ENCODE measurements around the gene MAPK8. TPM values are rescaled to one million over a fixed set of nuclear protein-coding genes. Genes with fewer than 3 reads are reported as not detected.
A peak's percentile ranks its signal among the peaks of the same experiment; 100 is the strongest.

Gene MAPK8
- polyA plus RNA-seq, 1 of the 3 experiments (the other 2 are of a cell fraction) = 26.4 TPM

DNA sequence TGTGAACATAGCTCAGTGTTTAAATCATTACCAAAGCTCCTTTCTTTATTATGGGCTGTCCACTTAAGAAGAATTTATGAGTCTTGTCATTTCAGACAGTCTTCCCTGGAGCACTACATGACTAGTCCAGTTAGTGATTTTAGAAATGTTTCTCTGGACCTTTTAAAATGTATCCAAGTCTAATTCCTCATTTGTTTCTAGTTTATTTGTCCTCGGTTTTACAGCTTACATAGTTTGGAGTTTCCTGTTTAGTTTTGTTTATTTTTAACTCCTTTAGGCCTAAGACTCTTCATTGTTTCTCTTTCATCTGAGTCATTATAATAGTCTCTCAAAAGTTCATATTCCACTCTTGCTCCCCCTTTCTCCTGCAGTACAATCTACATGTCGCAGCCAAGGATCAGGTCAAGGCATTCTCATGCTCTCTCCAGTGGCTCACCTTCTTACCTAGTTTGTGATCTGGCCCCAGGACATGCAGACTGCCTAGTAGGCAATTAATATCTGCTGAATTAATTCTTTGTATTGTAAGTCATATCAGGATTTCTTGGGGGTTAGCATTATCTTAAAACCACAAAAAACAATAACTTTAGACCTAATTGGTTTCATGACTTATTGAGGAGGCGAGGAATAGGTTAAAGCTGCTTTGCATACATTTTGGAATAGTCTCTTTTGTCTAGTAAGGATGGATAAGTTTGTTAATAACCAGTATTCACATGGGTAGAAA, 93.8 kb downstream of the MAPK8 start:
- H3K27ac ChIP-seq (ENCODE audit: low read depth in 2 of 2, low read length in 1 of 2) = peak overlapping the region in 1 of 2 experiments; percentile 57; a peak in 2 of 4 replicates
- WGBS (ENCODE audit: low lambda C conversion rate) = 73% methylated on average over 3 of the region's 3 CpGs
- POLR2A ChIA-PET = no interaction called here

DNA sequence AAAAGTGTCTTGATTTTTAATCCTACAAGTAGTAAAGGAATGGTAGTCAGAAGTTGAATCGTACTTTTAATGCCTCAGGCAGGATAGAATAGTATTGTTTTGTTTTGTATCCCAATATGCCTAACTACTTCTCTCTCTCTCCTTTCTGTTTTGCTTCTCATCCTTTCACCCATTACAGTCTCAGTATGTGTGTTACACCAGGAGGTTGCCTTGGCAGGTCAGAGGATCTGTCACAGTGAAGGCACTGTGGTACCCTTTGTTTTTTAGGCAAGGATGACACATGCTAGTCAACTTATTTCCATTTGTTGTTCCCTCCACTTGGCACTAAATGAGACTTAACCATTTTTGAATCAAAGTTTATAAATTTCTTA, 94.4 kb downstream of the MAPK8 start:
- Histone ChIP-seq H3K4me3 (ENCODE audit: low read depth in 2 of 2, low read length in 1 of 2) (no peak overlapping the region), H3K9ac (no peak overlapping the region), H3K36me3 (replicated peaks in 1 of 2; ENCODE audit: control insufficient read depth in 1 of 2, insufficient read depth in 2 of 2, low read length in 1 of 2) (peaks cover 5 to 8% of the 10 kb centered on the region in 2 experiments), H3K4me2 (no peak overlapping the region), H3K79me2 (ENCODE audit: insufficient read depth) (peaks cover 75% of the 10 kb centered on the region), H4K20me1 (ENCODE audit: insufficient read depth) (0 out of 2 replicates have a peak, but pooled peaks cover 7% of the 10 kb centered on the region), H3K4me1 (ENCODE audit: control insufficient read depth in 1 of 2, insufficient read depth in 2 of 2, low read depth in 1 of 2, low read length in 1 of 2) (peaks cover 9% of the 10 kb centered on the region in 2 experiments), H3K27ac (ENCODE audit: low read depth in 2 of 2, low read length in 1 of 2) (peak overlapping the region in 1 of 2 experiments; percentile 57; a peak in 2 of 4 replicates), H3K9me2 (no peaks in the 10 kb centered on the region), H3K9me3 (no peaks in the 10 kb centered on the region), H3K27me3 (ENCODE audit: insufficient read depth) (no peaks in the 10 kb centered on the region), H2AFZ (ENCODE audit: low read depth) (no peak overlapping the region), H3F3A (replicated peaks; ENCODE audit: insufficient read depth) (peaks cover 5% of the 10 kb centered on the region)
- CTCF ChIA-PET = no interaction called here
- DNase-seq = no peak
- WGBS (ENCODE audit: low lambda C conversion rate) = 94% methylated on average over 1 of the region's 1 CpG
- POLR2A ChIA-PET = no interaction called here
- TF ChIP-seq, protein P1, sequence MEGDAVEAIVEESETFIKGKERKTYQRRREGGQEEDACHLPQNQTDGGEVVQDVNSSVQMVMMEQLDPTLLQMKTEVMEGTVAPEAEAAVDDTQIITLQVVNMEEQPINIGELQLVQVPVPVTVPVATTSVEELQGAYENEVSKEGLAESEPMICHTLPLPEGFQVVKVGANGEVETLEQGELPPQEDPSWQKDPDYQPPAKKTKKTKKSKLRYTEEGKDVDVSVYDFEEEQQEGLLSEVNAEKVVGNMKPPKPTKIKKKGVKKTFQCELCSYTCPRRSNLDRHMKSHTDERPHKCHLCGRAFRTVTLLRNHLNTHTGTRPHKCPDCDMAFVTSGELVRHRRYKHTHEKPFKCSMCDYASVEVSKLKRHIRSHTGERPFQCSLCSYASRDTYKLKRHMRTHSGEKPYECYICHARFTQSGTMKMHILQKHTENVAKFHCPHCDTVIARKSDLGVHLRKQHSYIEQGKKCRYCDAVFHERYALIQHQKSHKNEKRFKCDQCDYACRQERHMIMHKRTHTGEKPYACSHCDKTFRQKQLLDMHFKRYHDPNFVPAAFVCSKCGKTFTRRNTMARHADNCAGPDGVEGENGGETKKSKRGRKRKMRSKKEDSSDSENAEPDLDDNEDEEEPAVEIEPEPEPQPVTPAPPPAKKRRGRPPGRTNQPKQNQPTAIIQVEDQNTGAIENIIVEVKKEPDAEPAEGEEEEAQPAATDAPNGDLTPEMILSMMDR (IDR thresholded peaks at IDR 0.05) = no peak
- no peak for TF ChIP-seq FOXJ3 (CRISPR knock-in tag; IDR thresholded peaks at IDR 0.05)
- TF ChIP-seq ELF1 (IDR thresholded peaks at IDR 0.05) = no peak
- no peak for TF ChIP-seq TCF12 (IDR thresholded peaks at IDR 0.05)
- no peak for TF ChIP-seq EP300 (IDR thresholded peaks at IDR 0.05; ENCODE audit: borderline replicate concordance in 1 of 2, low read depth in 1 of 2, low read length in 1 of 2)
- TF ChIP-seq TAF1 (IDR thresholded peaks at IDR 0.05; ENCODE audit: borderline replicate concordance, low read depth, low read length) = no peak
- TF ChIP-seq POLR2AphosphoS5 (IDR thresholded peaks at IDR 0.05; ENCODE audit: low read depth, low read length) = no peak
- no peak for TF ChIP-seq SIN3A (IDR thresholded peaks at IDR 0.05; ENCODE audit: borderline replicate concordance, low read depth, low read length)

More for the DNA sequence above, 93.8 kb downstream of the MAPK8 start:
- Histone ChIP-seq H2AFZ (ENCODE audit: low read depth) (no peak overlapping the region), H3K4me1 (ENCODE audit: control insufficient read depth in 1 of 2, insufficient read depth in 2 of 2, low read depth in 1 of 2, low read length in 1 of 2) (peaks cover 9% of the 10 kb centered on the region in 2 experiments), H3K9me2 (no peaks in the 10 kb centered on the region), H3K36me3 (replicated peaks in 1 of 2; ENCODE audit: control insufficient read depth in 1 of 2, insufficient read depth in 2 of 2, low read length in 1 of 2) (peaks cover 2 to 5% of the 10 kb centered on the region in 2 experiments), H3K79me2 (ENCODE audit: insufficient read depth) (peaks cover 76% of the 10 kb centered on the region), H3K4me2 (peak overlapping the region; percentile 17; the same call in 1 of the 2 replicates), H3K9ac (no peak overlapping the region), H3F3A (replicated peaks; ENCODE audit: insufficient read depth) (peaks cover 5% of the 10 kb centered on the region), H3K4me3 (ENCODE audit: low read depth in 2 of 2, low read length in 1 of 2) (no peak overlapping the region), H3K27me3 (ENCODE audit: insufficient read depth) (no peaks in the 10 kb centered on the region), H4K20me1 (ENCODE audit: insufficient read depth) (0 out of 2 replicates have a peak, but pooled peaks cover 7% of the 10 kb centered on the region), H3K9me3 (no peaks in the 10 kb centered on the region)
- no peak for DNase-seq
- CTCF ChIA-PET = no interaction called here
- TF ChIP-seq, protein P2, sequence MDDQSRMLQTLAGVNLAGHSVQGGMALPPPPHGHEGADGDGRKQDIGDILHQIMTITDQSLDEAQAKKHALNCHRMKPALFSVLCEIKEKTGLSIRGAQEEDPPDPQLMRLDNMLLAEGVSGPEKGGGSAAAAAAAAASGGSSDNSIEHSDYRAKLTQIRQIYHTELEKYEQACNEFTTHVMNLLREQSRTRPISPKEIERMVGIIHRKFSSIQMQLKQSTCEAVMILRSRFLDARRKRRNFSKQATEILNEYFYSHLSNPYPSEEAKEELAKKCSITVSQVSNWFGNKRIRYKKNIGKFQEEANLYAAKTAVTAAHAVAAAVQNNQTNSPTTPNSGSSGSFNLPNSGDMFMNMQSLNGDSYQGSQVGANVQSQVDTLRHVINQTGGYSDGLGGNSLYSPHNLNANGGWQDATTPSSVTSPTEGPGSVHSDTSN (IDR thresholded peaks at IDR 0.05) = peak; percentile 71
- TF ChIP-seq JUND (IDR thresholded peaks at IDR 0.05) = 0 out of 2 replicates have a peak, but pooled peaks have one; percentile 11
- TF ChIP-seq EZH2phosphoT487 (IDR thresholded peaks at IDR 0.05; ENCODE audit: borderline replicate concordance, low read depth) = no peak
